ENCODE data around the gene PLXNA4.

- TF ChIP-seq CTCF (IDR thresholded peaks at IDR 0.05), result no peak
- no peak for TF ChIP-seq REST (IDR thresholded peaks at IDR 0.05; ENCODE audit: insufficient read depth in 1 of 2, low read depth in 2 of 2, low read length in 1 of 2)
- no peak for TF ChIP-seq POLR2AphosphoS5 (IDR thresholded peaks at IDR 0.05; ENCODE audit: low read depth, low read length)
Measured at GRCh38 chr7:132453826-132454225, 122.4 kb downstream of the PLXNA4 start.

Measured in Panc1 (cell line).